Measurements from ENCODE around the gene C2orf78.
"Not testable (repeated sequence)": the region's sequence is repeated elsewhere in the genome, so short reads cannot be mapped to it uniquely, and the experiment has no call there.

C2orf78 gene

GRCh38 chr2:73779467-73780236, 4.3 kb upstream of the C2orf78 start, which contains the start of gene DUSP11:
DUSP11 (minus strand) TSS chr2:73780103; CDS start chr2:73779974, 129 bp downstream.
- intact Hi-C loops (cut with DNase I) = no loop called here
- DNase-seq = peak; percentile 89 to 99 (median 96)

- intact Hi-C loops (cut with DNase I) = no loop called here
- DNase-seq = no peak
These were observed 3.8 kb upstream of the C2orf78 start for GRCh38 chr2:73780237-73780582.

- intact Hi-C loops (cut with DNase I); DNase-seq: not testable (repeated sequence)
These were observed 581 bp upstream of the C2orf78 start for GRCh38 chr2:73783402-73783801.

GRCh38 chr2:73811878-73812277, 27.9 kb downstream of the C2orf78 start:
- intact Hi-C loops (cut with DNase I) = no loop called here
- no peak for DNase-seq

GRCh38 chr2:73812635-73813034, 28.7 kb downstream of the C2orf78 start:
- no peak for DNase-seq
- intact Hi-C loops (cut with DNase I) = no loop called here

GRCh38 chr2:73818296-73818695, 34.3 kb downstream of the C2orf78 start:
- intact Hi-C loops (cut with DNase I) = no loop called here
- DNase-seq = no peak

GRCh38 chr2:73821227-73821626, 37.2 kb downstream of the C2orf78 start:
- no peak for DNase-seq
- intact Hi-C loops (cut with DNase I) = no loop called here

- intact Hi-C loops (cut with DNase I) = no loop called here
- DNase-seq = no peak
These were observed 37.7 kb downstream of the C2orf78 start for GRCh38 chr2:73821669-73822068.

- intact Hi-C loops (cut with DNase I) = no loop called here
These were observed 38.3 kb downstream of the C2orf78 start for GRCh38 chr2:73822276-73822675.

GRCh38 chr2:73822991-73823390, 39.0 kb downstream of the C2orf78 start:
- DNase-seq = no peak
- intact Hi-C loops (cut with DNase I) = no loop called here

More at GRCh38 chr2:73822276-73822675, 38.3 kb downstream of the C2orf78 start:
- no peak for DNase-seq

GRCh38 chr2:73823416-73823815, 39.4 kb downstream of the C2orf78 start:
- DNase-seq = no peak
- intact Hi-C loops (cut with DNase I) = no loop called here

- DNase-seq = peak in 2 of 10 donors; percentile 14 to 29
- intact Hi-C loops (cut with DNase I) = no loop called here
These were observed 40.0 kb downstream of the C2orf78 start for GRCh38 chr2:73823916-73824523.

GRCh38 chr2:73825408-73825807, 41.4 kb downstream of the C2orf78 start:
- intact Hi-C loops (cut with DNase I) = no loop called here
- no peak for DNase-seq

GRCh38 chr2:73827018-73827417, 43.0 kb downstream of the C2orf78 start:
- DNase-seq = no peak
- intact Hi-C loops (cut with DNase I) = no loop called here

GRCh38 chr2:73827660-73828388, 43.8 kb downstream of the C2orf78 start:
- no peak for DNase-seq
- intact Hi-C loops (cut with DNase I) = no loop called here

GRCh38 chr2:73828389-73828817, 44.4 kb downstream of the C2orf78 start:
- intact Hi-C loops (cut with DNase I) = no loop called here
- no peak for DNase-seq

- intact Hi-C loops (cut with DNase I) = no loop called here
- peak; percentile 96 to 100 (median 98) for DNase-seq
These were observed 45.0 kb downstream of the C2orf78 start, which contains the start of gene STAMBP for GRCh38 chr2:73828818-73829570. STAMBP (plus strand) TSS chr2:73828961; CDS start chr2:73830857, 1,896 bp downstream.

GRCh38 chr2:73830871-73831401, 47.0 kb downstream of the C2orf78 start:
- DNase-seq = no peak

GRCh38 chr2:73832930-73833329, 48.9 kb downstream of the C2orf78 start:
- DNase-seq = no peak
- intact Hi-C loops (cut with DNase I) = loop anchor here (5.0 kb wide), 1 partner anchor 154 kb away; no protein-coding TSS in a partner anchor

More at GRCh38 chr2:73830871-73831401, 47.0 kb downstream of the C2orf78 start:
- intact Hi-C loops (cut with DNase I) = loop anchor here (5.0 kb wide), 1 partner anchor 156 kb away; no protein-coding TSS in a partner anchor
